ENCODE results near the gene ADAT2.
A peak's percentile ranks its signal among the peaks of the same experiment; 100 is the strongest.
"Not testable (repeated sequence)": the region's sequence is repeated elsewhere in the genome, so short reads cannot be mapped to it uniquely, and the experiment has no call there.

ADAT2 gene

DNA sequence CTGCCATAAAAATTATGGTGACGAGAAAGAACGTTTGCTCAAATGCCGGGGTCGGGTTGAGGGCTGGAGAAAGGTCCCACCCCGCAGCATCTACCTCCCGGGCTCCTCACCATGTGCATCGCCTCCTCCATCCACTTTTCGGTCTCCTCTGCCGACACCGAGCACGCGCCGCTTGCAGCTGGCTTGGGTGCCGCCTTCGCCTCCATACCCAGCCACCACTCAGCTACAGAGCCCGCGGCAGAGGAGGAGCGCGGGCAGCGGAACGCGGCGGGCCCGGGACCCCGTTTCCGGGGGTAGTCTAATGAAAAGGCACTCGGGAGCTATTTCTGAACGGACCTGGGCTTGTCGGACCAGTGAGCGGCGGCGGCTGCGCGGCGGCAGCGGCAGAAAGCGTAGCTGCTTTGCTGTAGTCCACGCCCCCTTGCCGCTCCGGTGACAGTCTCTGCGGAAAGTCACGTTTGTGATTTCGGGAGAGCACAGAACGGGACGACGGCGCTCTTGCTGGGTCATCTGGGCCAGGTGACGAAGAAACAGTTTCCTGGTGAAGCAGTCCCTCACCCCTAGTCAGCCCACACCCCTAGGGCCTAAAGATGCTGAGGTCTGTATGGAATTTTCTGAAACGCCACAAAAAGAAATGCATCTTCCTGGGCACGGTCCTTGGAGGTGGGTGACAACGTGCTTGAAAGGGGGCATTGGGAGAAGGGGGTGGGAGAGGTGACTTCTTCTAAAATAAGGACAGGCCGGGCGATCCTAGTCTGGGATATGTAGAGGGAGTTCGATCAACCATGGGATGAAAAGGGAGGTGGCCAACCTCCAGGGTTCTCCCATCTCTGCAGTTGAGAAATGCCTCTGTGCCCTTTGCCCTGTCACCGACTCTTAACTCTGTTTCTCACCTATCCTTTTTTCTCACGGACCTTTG, at the start of gene ADAT2, which contains the start of gene PEX3:
TSS of gene ADAT2 (minus strand) at position 243 of the 919 bp plus-strand sequence. CDS start at position 206, 37 bp downstream.
TSS of gene PEX3 (plus strand) at position 353 of the 919 bp plus-strand sequence. CDS start at position 591, 238 bp downstream.
- peak; percentile 97 for DNase-seq

GRCh38 chr6:143498428-143498827, 47.9 kb upstream of the ADAT2 start:
- DNase-seq: no peak

GRCh38 chr6:143496974-143497373, 46.5 kb upstream of the ADAT2 start:
- DNase-seq: no peak

DNA sequence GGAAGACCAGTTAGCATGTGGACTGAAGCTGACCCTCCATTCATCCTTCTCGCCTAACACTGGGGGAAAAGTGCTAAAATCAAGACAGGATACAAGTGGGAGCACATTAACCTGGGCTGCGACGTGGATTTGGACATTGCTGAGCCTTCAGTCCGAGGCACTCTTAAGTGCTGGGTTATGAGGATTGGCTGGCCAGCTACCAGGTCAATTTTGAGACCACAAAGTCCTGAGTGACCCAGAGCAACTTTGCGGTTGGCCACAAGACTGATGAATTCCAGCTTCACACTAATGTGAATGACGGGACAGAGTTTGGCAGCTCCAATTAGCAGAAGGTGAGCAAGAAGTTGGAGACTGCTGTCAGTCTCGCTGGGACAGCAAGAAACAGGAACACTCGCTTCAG, 40.3 kb upstream of the ADAT2 start:
- DNase-seq: no peak

GRCh38 chr6:143490244-143490643, 39.7 kb upstream of the ADAT2 start:
- DNase-seq: no peak

GRCh38 chr6:143486752-143487151, 36.3 kb upstream of the ADAT2 start:
- no peak for DNase-seq

GRCh38 chr6:143485967-143486366, 35.5 kb upstream of the ADAT2 start:
- no peak for DNase-seq

DNA sequence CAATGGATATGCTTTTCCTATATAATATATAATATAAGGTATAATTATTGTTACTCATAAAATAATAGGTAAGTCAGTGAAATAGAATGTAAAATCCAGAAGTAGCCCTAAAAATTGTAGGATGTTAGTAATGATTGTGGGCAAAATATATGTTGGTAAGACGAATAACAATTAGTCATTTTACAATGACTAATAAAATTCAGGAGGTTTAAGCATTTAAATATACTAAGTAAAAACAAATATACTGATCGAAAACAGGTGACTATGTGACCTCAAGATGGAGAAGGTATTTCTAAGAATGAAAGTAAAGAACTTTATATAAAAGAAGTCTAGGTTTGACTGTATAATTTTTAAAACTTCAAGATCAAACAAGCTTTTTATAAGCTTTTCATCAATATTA, 32.1 kb upstream of the ADAT2 start:
- no peak for DNase-seq

- DNase-seq: no peak
These were observed 28.1 kb upstream of the ADAT2 start for GRCh38 chr6:143478479-143479062.

GRCh38 chr6:143476545-143476944, 26.1 kb upstream of the ADAT2 start:
- no peak for DNase-seq

DNA sequence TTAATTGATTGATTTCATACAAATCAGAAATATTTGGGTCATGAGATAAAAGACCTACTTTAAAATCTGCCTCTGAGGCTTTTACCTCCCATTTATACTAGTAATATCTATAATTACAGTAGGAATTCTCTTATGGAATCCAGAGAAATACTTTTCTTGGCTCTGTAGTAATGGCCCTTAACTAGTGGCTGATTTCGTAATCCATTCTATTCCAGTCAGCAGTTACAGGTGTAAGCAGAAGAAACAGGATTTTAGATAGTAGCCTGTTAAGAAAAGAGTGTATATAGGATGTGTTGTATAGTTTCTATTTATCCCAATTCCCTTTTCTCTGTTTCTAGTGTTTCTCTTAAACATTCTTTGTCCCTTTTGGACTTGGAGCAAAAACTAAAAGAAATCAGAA, 21.3 kb upstream of the ADAT2 start:
- DNase-seq: no peak

- not testable (repeated sequence) for DNase-seq
These were observed 18.3 kb upstream of the ADAT2 start for GRCh38 chr6:143468823-143469222.

DNA sequence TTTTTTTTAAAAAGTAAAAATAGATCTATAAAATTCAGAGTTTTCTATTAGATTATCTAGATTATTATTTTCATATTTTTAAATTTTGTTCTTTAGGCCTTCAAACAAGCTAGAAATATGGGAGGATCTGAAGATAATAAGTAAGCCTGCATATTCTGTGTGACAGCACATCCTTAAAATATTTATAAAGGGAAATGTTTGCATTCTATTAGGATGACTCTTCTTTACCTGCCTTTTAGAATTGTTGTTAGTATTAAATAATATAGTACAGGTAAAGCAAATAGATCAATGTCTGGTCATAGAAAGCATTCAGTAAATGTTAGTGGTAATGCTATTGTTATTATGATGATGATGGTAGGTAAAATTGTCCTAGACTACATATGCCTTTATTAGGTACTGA, 17.5 kb upstream of the ADAT2 start:
- DNase-seq: no peak

DNA sequence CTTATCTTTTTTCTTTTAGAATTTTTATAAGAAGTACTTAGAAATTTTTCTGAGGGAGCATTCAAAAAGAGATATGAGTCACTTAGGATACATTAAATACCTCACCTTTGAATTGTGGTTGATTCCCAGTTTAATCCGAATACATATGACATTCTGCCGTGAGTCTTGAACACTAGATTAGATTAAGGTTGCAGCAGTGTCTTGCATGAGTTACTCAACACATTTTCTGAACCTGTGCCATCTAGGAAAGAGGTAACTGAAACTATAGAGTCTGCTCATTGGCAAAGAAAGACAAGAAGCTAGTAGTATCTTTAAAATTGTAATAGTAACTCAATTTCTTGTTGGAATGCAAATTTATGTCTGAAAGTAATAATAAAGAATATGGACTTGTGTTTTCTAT, 15.1 kb upstream of the ADAT2 start:
- no peak for DNase-seq

DNA sequence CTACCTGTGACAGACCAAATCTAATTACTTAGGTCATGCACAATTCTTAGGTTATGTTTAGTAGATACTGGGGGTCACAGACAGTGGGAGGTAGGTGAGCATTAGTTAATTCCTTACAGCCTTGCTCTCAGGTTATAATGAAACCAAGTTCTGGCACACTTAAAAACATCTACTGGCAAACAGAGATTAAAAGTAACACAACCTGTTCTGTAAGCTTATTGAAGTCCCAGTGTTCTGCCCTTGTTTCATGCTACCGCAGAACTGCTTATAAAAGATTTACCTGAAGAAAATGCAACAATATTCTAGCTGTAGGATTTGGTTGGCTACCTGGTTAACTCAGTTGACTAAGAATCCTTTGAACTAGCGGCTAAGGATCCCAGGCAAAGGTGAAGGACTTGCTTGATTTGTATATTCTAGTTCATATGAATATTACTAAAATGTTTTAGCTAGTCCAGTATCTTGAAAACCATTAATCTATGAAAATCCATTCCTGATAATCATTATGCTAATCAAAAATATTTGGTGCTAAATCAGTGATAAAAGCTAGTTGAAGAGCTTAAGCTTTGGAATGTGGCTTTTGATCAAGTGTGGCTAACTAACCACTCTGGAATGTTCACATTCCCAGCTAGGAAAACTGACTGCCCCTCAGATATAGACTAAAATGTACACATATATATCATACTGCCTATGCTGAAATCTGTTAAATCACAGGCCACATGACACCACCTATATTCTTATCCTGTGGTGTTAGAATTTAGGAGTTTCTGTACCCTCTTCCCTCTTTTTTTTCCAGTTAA, 7.3 kb upstream of the ADAT2 start:
- no peak for DNase-seq

- no peak for DNase-seq
These were observed 1.0 kb upstream of the ADAT2 start for GRCh38 chr6:143451531-143451930.

- DNase-seq: peak; percentile 74
These were observed 612 bp downstream of the ADAT2 start for GRCh38 chr6:143449714-143450452.

DNA sequence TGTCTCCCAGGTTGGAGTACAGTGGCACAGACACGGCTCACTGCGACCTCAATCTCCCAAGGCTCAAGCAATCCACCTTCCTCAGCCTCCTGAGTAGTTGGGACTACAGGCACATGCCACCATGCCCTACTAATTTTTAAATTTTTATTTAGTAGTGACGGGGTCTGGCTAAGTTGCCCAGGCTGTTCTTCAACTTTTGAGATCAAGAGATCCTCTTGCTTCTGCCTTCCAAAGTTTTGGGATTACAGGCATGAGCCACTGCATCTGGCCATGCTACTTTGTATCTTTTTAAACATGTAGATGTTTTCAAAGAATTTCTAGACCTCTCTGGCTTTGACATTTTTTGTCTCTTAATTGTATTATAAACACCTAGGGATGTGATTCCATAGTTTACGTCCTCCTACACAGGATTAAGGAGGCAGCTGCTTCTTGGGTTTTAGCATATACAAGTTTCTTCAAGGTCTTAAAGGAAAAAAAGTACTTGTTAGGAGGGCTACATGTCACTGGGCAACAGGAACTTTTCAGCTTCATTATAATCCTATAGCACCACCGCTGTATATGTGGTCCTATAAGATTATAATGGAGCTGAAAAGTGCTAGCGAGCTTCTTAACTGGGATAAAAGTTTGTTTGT, 1.3 kb downstream of the ADAT2 start:
- DNase-seq: no peak

- DNase-seq: not testable (repeated sequence)
These were observed 2.6 kb downstream of the ADAT2 start for GRCh38 chr6:143447865-143448264.

DNA sequence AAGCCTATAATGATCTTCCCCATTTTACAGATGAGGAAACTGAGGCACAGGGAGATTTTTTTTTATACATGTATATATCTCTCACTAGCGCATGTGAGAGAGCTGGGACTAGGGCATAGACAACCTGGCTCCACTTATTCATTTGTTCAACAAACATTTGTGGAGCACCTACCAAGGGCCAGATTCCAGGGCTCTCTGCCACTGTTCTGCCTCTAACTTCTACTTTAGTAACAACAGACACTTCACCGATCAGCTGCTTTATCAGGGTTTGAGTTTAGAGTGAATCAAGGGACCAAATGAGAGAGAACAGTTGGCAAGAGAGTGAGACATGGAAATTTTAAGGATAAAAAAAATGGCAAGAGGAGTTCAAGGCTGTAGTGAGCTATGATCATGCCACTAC, 7.4 kb downstream of the ADAT2 start:
- DNase-seq: no peak

DNA sequence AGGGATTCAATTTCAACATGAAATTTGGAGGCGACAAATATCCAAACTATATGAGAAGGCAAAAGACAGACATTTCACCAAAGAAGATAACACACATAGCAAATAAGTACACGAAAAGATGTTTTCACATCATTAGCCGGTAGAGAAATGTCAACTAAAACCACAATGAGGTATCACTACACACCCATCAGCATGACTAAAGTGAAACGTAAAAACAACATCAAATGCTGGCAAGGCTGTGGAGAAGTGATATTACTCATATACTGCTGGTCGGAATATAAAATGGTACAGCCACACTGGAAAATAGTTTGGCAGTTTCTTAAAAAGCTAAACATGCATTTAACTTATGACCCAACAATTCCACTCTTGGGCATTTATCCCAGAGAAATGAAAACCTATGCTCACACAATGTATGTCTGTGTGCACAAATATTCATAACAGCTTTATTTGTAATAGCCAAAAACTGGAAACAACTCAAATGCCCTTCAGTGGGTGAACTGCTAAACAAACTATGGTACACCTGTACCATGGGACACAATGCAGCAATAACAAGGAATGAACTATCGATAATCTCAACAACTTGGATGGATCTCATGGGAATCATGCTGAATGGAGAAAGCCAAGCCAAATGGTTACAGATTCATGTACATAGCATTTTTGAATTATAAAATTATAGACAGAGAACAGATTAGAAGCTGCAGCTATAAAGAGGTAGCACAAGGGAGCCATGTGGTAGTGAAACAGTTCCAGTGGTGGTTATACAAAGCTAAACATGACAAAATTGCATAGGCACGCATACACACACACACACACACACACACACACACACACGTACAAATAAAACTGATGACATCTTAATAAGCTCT, 8.6 kb downstream of the ADAT2 start:
- DNase-seq: no peak

Data from activated CD8-positive, alpha-beta memory T cell treated with anti-CD3 and anti-CD28 coated beads for 24 hours (primary cell).